Large intestine (tissue), 3 donors: ENCODE measurements around the gene LRRC4B. TPM values are rescaled to one million over a fixed set of nuclear protein-coding genes. Genes with fewer than 3 reads are reported as not detected.

Experiments used
- DNase-seq, 2 donors: peaks; one replicate each; pipeline versions ENCODE4 v3.0.0 to v3.0.0-alpha.2; 2013
- H3K27ac ChIP-seq: one replicate; pipeline ENCODE4 v1.5.1; 2013; ENCODE audit warnings: low read length
- H3K27me3 ChIP-seq: 2 replicates; pipeline ENCODE4 v1.6.1; 2013; ENCODE audit warnings: low read length; ENCODE audit not compliant: control insufficient read depth, insufficient read depth
- H3K36me3 ChIP-seq: 2 replicates; pipeline ENCODE4 v1.6.1; 2013; ENCODE audit warnings: low read length; ENCODE audit not compliant: control insufficient read depth, insufficient read depth
- H3K4me1 ChIP-seq: one replicate; pipeline ENCODE4 v1.6.1; 2013; ENCODE audit warnings: low read length; ENCODE audit not compliant: control insufficient read depth, insufficient read depth
- H3K4me3 ChIP-seq: one replicate; pipeline ENCODE4 v1.5.1; 2013; ENCODE audit warnings: low read length
- H3K9me3 ChIP-seq: one replicate; pipeline ENCODE4 v1.6.1; 2013; ENCODE audit warnings: mild to moderate bottlenecking, low read depth, low read length, moderate library complexity; ENCODE audit not compliant: control insufficient read depth
- WGBS: methylation state at CpG from one replicate; pipeline ENCODE4 v1.1.5; 2013; ENCODE audit warnings: low lambda C conversion rate; ENCODE audit not compliant: insufficient coverage; 5-methylcytosine and 5-hydroxymethylcytosine counted together
- polyA plus RNA-seq: library from polyadenylated mRNA; unstranded; fragments of 120-200 nt; gene quantifications from one replicate; pipeline ENCODE4 v1.2.1, GENCODE V29; 2013

LRRC4B gene
- polyA plus RNA-seq, 1 donor: 6.9 TPM

GRCh38 chr19:50519006-50519575, 49.1 kb downstream of the LRRC4B start:
- Histone ChIP-seq H3K4me1 (peaks cover under 1% of the 10 kb centered on the region), H3K4me3 (no peak overlapping the region), H3K9me3 (peaks cover 11% of the 10 kb centered on the region), H3K36me3 (no peaks in the 10 kb centered on the region), H3K27ac (no peak overlapping the region), H3K27me3 (peaks cover 9% of the 10 kb centered on the region)
- WGBS: no CpG with 5 or more reads among the region's 40 CpGs
- no peak for DNase-seq

GRCh38 chr19:50518091-50519005, 49.9 kb downstream of the LRRC4B start:
- Histone ChIP-seq H3K27me3 (peaks cover 9% of the 10 kb centered on the region), H3K4me1 (peaks cover 5% of the 10 kb centered on the region), H3K4me3 (no peak overlapping the region), H3K36me3 (no peaks in the 10 kb centered on the region), H3K9me3 (peaks cover 11% of the 10 kb centered on the region), H3K27ac (no peak overlapping the region)
- DNase-seq: no peak
- no CpG with 5 or more reads among the region's 87 CpGs for WGBS

- no CpG with 5 or more reads among the region's 37 CpGs for WGBS
- H3K9me3 ChIP-seq: peaks cover 11% of the 10 kb centered on the region
Measured at GRCh38 chr19:50517704-50518075, 50.5 kb downstream of the LRRC4B start.

GRCh38 chr19:50516964-50517703, 51.1 kb downstream of the LRRC4B start:
- H3K9me3 ChIP-seq: peaks cover 13% of the 10 kb centered on the region
- no peak overlapping the region for H3K27ac ChIP-seq
- no peak overlapping the region for H3K4me3 ChIP-seq
- peaks cover 5% of the 10 kb centered on the region for H3K4me1 ChIP-seq
- no peaks in the 10 kb centered on the region for H3K36me3 ChIP-seq
- peaks cover 9% of the 10 kb centered on the region for H3K27me3 ChIP-seq
- WGBS: no CpG with 5 or more reads among the region's 53 CpGs
- no peak for DNase-seq

More at GRCh38 chr19:50517704-50518075, 50.5 kb downstream of the LRRC4B start:
- no peak overlapping the region for H3K27ac ChIP-seq
- H3K4me3 ChIP-seq: no peak overlapping the region
- peaks cover 5% of the 10 kb centered on the region for H3K4me1 ChIP-seq
- H3K27me3 ChIP-seq: peaks cover 9% of the 10 kb centered on the region
- DNase-seq: no peak
- H3K36me3 ChIP-seq: no peaks in the 10 kb centered on the region

- no peak for DNase-seq
- peaks cover 5% of the 10 kb centered on the region for H3K4me1 ChIP-seq
Measured at GRCh38 chr19:50516456-50516855, 51.8 kb downstream of the LRRC4B start.

GRCh38 chr19:50515168-50515561, 53.1 kb downstream of the LRRC4B start:
- Histone ChIP-seq H3K9me3 (peaks cover 15% of the 10 kb centered on the region), H3K4me3 (no peak overlapping the region), H3K36me3 (no peaks in the 10 kb centered on the region), H3K27ac (no peak overlapping the region), H3K27me3 (peaks cover 9% of the 10 kb centered on the region), H3K4me1 (peaks cover 12% of the 10 kb centered on the region)
- no CpG with 5 or more reads among the region's 11 CpGs for WGBS
- DNase-seq: no peak

More at GRCh38 chr19:50516456-50516855, 51.8 kb downstream of the LRRC4B start:
- Histone ChIP-seq H3K27ac (no peak overlapping the region), H3K4me3 (no peak overlapping the region), H3K36me3 (no peaks in the 10 kb centered on the region), H3K9me3 (peaks cover 15% of the 10 kb centered on the region), H3K27me3 (peaks cover 9% of the 10 kb centered on the region)
- WGBS: 68% methylated on average over 4 of the region's 12 CpGs

- no peak overlapping the region for H3K27ac ChIP-seq
- no CpG with 5 or more reads among the region's 38 CpGs for WGBS
- no peak overlapping the region for H3K4me3 ChIP-seq
- H3K27me3 ChIP-seq: peaks cover 9% of the 10 kb centered on the region
- no peak for DNase-seq
- H3K36me3 ChIP-seq: no peaks in the 10 kb centered on the region
- peaks cover 15% of the 10 kb centered on the region for H3K9me3 ChIP-seq
- peaks cover 14% of the 10 kb centered on the region for H3K4me1 ChIP-seq
Measured at GRCh38 chr19:50514346-50515167, 53.7 kb downstream of the LRRC4B start.

GRCh38 chr19:50513746-50514345, 54.4 kb downstream of the LRRC4B start, which contains the start of gene ASPDH:
Gene ASPDH (minus strand): TSS chr19:50513913. CDS start chr19:50513823, 90 bp downstream.
- no peak for DNase-seq
- H3K27ac ChIP-seq: no peak within 1 kb of the TSS
- 20% methylated on average over 1 of the region's 22 CpGs for WGBS
- H3K9me3 ChIP-seq: peaks cover 10% of the 10 kb centered on the region
- H3K4me3 ChIP-seq: peak within 1 kb of the TSS; percentile 10
- no peaks in the 10 kb centered on the region for H3K36me3 ChIP-seq
- H3K4me1 ChIP-seq: peaks cover 14% of the 10 kb centered on the region
- peaks cover 9% of the 10 kb centered on the region for H3K27me3 ChIP-seq

- no peak overlapping the region for H3K27ac ChIP-seq
- no peak for DNase-seq
- WGBS: no CpG with 5 or more reads among the region's 12 CpGs
Measured at GRCh38 chr19:50512999-50513745, 55.1 kb downstream of the LRRC4B start.

More at GRCh38 chr19:50512999-50513745, 55.1 kb downstream of the LRRC4B start:
- H3K27me3 ChIP-seq: peaks cover 9% of the 10 kb centered on the region
- H3K4me3 ChIP-seq: peak overlapping the region; percentile 10
- peaks cover 3% of the 10 kb centered on the region for H3K9me3 ChIP-seq
- peaks cover 14% of the 10 kb centered on the region for H3K4me1 ChIP-seq
- H3K36me3 ChIP-seq: no peaks in the 10 kb centered on the region
